H1 (cell line): ENCODE results near the gene MATN1. TPM values are rescaled to one million over a fixed set of nuclear protein-coding genes. Genes with fewer than 3 reads are reported as not detected.

Source experiments
- CTCF ChIA-PET: fragments of 300-600 bp; sonication (Branson Sonifier 250); formaldehyde crosslinking; loops from one replicate; lab custom pipeline; 2021; ENCODE audit not compliant: partially characterized antibody; lab: Charles Lee
- POLR2A ChIA-PET: fragments of 300-600 bp; sonication (Branson Sonifier 250); formaldehyde crosslinking; loops from one replicate; lab custom pipeline; 2021; ENCODE audit warnings: inconsistent platforms; ENCODE audit not compliant: partially characterized antibody; lab: Charles Lee
- DNase-seq, 2 experiments: peaks; one replicate each; pipeline versions ENCODE4 v3.0.0 to v3.0.0-alpha.2; 2010 to 2022; ENCODE audit warnings: low spot score in 2 of 2, low read depth in 1 of 2, mixed read lengths in 1 of 2
- FAIRE-seq: peaks from 2 replicates; lab custom pipeline; 2011; peaks lifted over from hg19 to GRCh38; lab: Jason Lieb, UNC
- H2AFZ ChIP-seq: 2 replicates; pipeline ENCODE4 v1.8.1; 2012; ENCODE audit warnings: low read length, inconsistent platforms
- H2AK5ac ChIP-seq: 2 replicates; pipeline ENCODE4 v1.6.1; 2013; ENCODE audit warnings: low read depth, low read length
- H2BK120ac ChIP-seq: replicated peaks from 2 replicates; pipeline ENCODE3; 2013; ENCODE audit warnings: low read depth, low read length, inconsistent platforms
- H2BK12ac ChIP-seq: 2 replicates; pipeline ENCODE4 v1.6.1; 2013; ENCODE audit warnings: low read depth, low read length
- H2BK15ac ChIP-seq: 2 replicates; pipeline ENCODE4 v1.6.1; 2013; ENCODE audit warnings: low read length
- H2BK20ac ChIP-seq: 2 replicates; pipeline ENCODE4 v1.6.1; 2013; ENCODE audit warnings: low read length
- H2BK5ac ChIP-seq: 2 replicates; pipeline ENCODE4 v1.6.1; 2013; ENCODE audit warnings: low read depth, low read length
- H3K14ac ChIP-seq: 2 replicates; pipeline ENCODE4 v1.6.1; 2013; ENCODE audit warnings: inconsistent platforms; ENCODE audit not compliant: insufficient read length
- H3K18ac ChIP-seq: 2 replicates; pipeline ENCODE4 v1.6.1; 2013; ENCODE audit warnings: low read length; ENCODE audit errors: extremely low read depth
- H3K23ac ChIP-seq: 2 replicates; pipeline ENCODE4 v1.6.1; 2013; ENCODE audit warnings: inconsistent platforms; ENCODE audit not compliant: insufficient read length
- H3K23me2 ChIP-seq: 2 replicates; pipeline ENCODE4 v1.6.1; 2013; ENCODE audit warnings: low read depth, low read length
- H3K27ac ChIP-seq: 2 replicates; pipeline ENCODE4 v1.6.1; 2011; ENCODE audit warnings: low read depth, low read length, inconsistent platforms
- H3K27me3 ChIP-seq, 4 experiments: replicated peaks in 1 of 4; 1 replicate in 1 of 4; 2 replicates in 3 of 4; pipeline versions ENCODE4 v1.6.1 to v1.8.1; 2011 to 2013; ENCODE audit warnings: low read length in 3 of 4, mild to moderate bottlenecking in 3 of 4, inconsistent platforms in 2 of 4, mixed read lengths in 2 of 4, moderate library complexity in 1 of 4; ENCODE audit not compliant: control insufficient read depth in 3 of 4, insufficient read depth in 3 of 4; ENCODE audit errors: extremely low read depth in 1 of 4
- H3K36me3 ChIP-seq, 4 experiments: 2 replicates each; pipeline versions ENCODE4 v1.6.1 to v1.8.1; 2011 to 2013; ENCODE audit warnings: mild to moderate bottlenecking in 4 of 4, low read length in 3 of 4, moderate library complexity in 2 of 4, control low read depth in 1 of 4, inconsistent platforms in 1 of 4; ENCODE audit not compliant: insufficient read depth in 4 of 4, control insufficient read depth in 2 of 4
- H3K4ac ChIP-seq: replicated peaks from 2 replicates; pipeline ENCODE3; 2013; ENCODE audit warnings: low read length, low read depth, mixed read lengths, inconsistent platforms; ENCODE audit not compliant: insufficient read length
- H3K4me1 ChIP-seq, 4 experiments: replicated peaks in 1 of 4; 1 replicate in 1 of 4; 2 replicates in 3 of 4; pipeline versions ENCODE4 v1.6.1 to v1.8.1; 2011 to 2013; ENCODE audit warnings: low read length in 3 of 4, inconsistent platforms in 2 of 4, mixed read lengths in 1 of 4; ENCODE audit not compliant: insufficient read depth in 4 of 4, control insufficient read depth in 3 of 4
- H3K4me2 ChIP-seq, 2 experiments: 2 replicates each; pipeline versions ENCODE4 v1.6.1 to v1.8.1; 2011 to 2013; ENCODE audit warnings: low read depth in 2 of 2, low read length in 2 of 2, control low read depth in 1 of 2, inconsistent platforms in 1 of 2, mild to moderate bottlenecking in 1 of 2; ENCODE audit not compliant: insufficient read depth in 1 of 2
- H3K4me3 ChIP-seq, 4 experiments: fragments of 200-600, 300-600 bp in 1 of 4; sonication (generic), shearing (Covaris generic), sonication (Bioruptor Twin) in 1 of 4; 2 replicates each; pipeline versions ENCODE4 v1.5.1 to v1.8.1; 2011 to 2016; ENCODE audit warnings: low read length in 4 of 4, low read depth in 3 of 4, control low read depth in 2 of 4, inconsistent platforms in 2 of 4, mild to moderate bottlenecking in 2 of 4, mixed read lengths in 1 of 4, moderate library complexity in 1 of 4; ENCODE audit not compliant: insufficient read depth in 2 of 4; ENCODE audit errors: extremely low read depth in 1 of 4
- H3K56ac ChIP-seq: replicated peaks from 2 replicates; pipeline ENCODE3; 2013; ENCODE audit warnings: low read depth, mild to moderate bottlenecking, mixed read lengths, low read length, inconsistent platforms; ENCODE audit not compliant: insufficient read length
- H3K79me1 ChIP-seq: 2 replicates; pipeline ENCODE4 v1.6.1; 2013; ENCODE audit warnings: low read depth, low read length, control low read depth
- H3K79me2 ChIP-seq, 2 experiments: 2 replicates each; pipeline versions ENCODE4 v1.6.1 to v1.8.1; 2012 to 2013; ENCODE audit warnings: low read length in 2 of 2, mild to moderate bottlenecking in 2 of 2, inconsistent platforms in 1 of 2; ENCODE audit not compliant: insufficient read depth in 2 of 2, control insufficient read depth in 1 of 2
- H3K9ac ChIP-seq, 4 experiments: replicated peaks in 1 of 4; 1 replicate in 1 of 4; 2 replicates in 3 of 4; pipeline versions ENCODE4 v1.6.1 to v1.8.1; 2011 to 2013; ENCODE audit warnings: low read depth in 3 of 4, low read length in 3 of 4, control low read depth in 2 of 4, mild to moderate bottlenecking in 2 of 4, moderate library complexity in 2 of 4, inconsistent platforms in 1 of 4; ENCODE audit errors: extremely low read depth in 1 of 4
- H3K9me3 ChIP-seq, 2 experiments: 2 replicates each; pipeline versions ENCODE4 v1.6.1 to v1.8.1; 2012 to 2013; ENCODE audit warnings: mild to moderate bottlenecking in 2 of 2, moderate library complexity in 2 of 2, control low read depth in 1 of 2, inconsistent platforms in 1 of 2, low read depth in 1 of 2, low read length in 1 of 2, mixed read lengths in 1 of 2; ENCODE audit not compliant: insufficient read depth in 2 of 2
- H4K20me1 ChIP-seq, 2 experiments: replicated peaks in 1 of 2; 2 replicates each; pipeline versions ENCODE3 to v1.8.1; 2011 to 2013; ENCODE audit warnings: inconsistent platforms in 2 of 2, low read length in 2 of 2, mild to moderate bottlenecking in 1 of 2; ENCODE audit not compliant: insufficient read depth in 2 of 2, control insufficient read depth in 1 of 2
- H4K5ac ChIP-seq: 2 replicates; pipeline ENCODE4 v1.6.1; 2013; ENCODE audit warnings: low read length, low read depth, mixed read lengths, inconsistent platforms; ENCODE audit not compliant: insufficient read length
- H4K8ac ChIP-seq: 2 replicates; pipeline ENCODE4 v1.8.0; 2013; ENCODE audit warnings: mild to moderate bottlenecking, moderate library complexity, low read length, inconsistent platforms; ENCODE audit not compliant: insufficient read depth; ENCODE audit errors: extremely low read depth
- H4K91ac ChIP-seq: replicated peaks from 2 replicates; pipeline ENCODE3; 2013; ENCODE audit warnings: low read length, mixed read lengths, inconsistent platforms; ENCODE audit not compliant: insufficient read length
- ASH2L ChIP-seq: fragments of 200-600, 300-600 bp; sonication (generic); IDR thresholded peaks from one replicate; pipeline ENCODE4 v1.7.1; 2017; ENCODE audit warnings: low read length
- BCL11A ChIP-seq, 2 experiments: IDR thresholded peaks; one replicate each; pipeline ENCODE4 v1.6.1; 2011; ENCODE audit warnings: low read depth in 2 of 2, low read length in 2 of 2, mild to moderate bottlenecking in 2 of 2
- EGR1 ChIP-seq: IDR thresholded peaks from 2 replicates; pipeline ENCODE4 v1.6.1; 2011; ENCODE audit warnings: low read depth, low read length, borderline replicate concordance
- JUN ChIP-seq: IDR thresholded peaks from 2 replicates; pipeline ENCODE4 v1.6.1; 2011; ENCODE audit warnings: low read depth, mild to moderate bottlenecking, improper control_type of control experiment, low read length
- JUND ChIP-seq: IDR thresholded peaks from 2 replicates; pipeline ENCODE4 v1.6.1; 2011; ENCODE audit warnings: mild to moderate bottlenecking, improper control_type of control experiment, low read length
- KDM5A ChIP-seq: fragments of 200-600 bp; IDR thresholded peaks from 2 replicates; pipeline ENCODE4 v1.7.1; 2012; ENCODE audit warnings: mild to moderate bottlenecking, low read length, inconsistent platforms, mixed read lengths
- MAX ChIP-seq: IDR thresholded peaks from 2 replicates; pipeline ENCODE4 v1.6.1; 2012; ENCODE audit warnings: inconsistent platforms
- SIX5 ChIP-seq: IDR thresholded peaks from 2 replicates; pipeline ENCODE4 v1.6.1; 2011; ENCODE audit warnings: mild to moderate bottlenecking, low read depth, low read length
- SP1 ChIP-seq: IDR thresholded peaks from 2 replicates; pipeline ENCODE4 v1.6.1; 2011; ENCODE audit warnings: low read depth, low read length
- TAF1 ChIP-seq: IDR thresholded peaks from 2 replicates; pipeline ENCODE4 v1.6.1; 2011; ENCODE audit warnings: mild to moderate bottlenecking, low read depth, low read length
- WGBS, 2 experiments: shearing (Covaris generic) in 1 of 2; methylation state at CpG; one replicate each; pipeline versions ENCODE4 v1.1.6 to v1.1.7; 2013 to 2015; ENCODE audit warnings: low lambda C conversion rate in 2 of 2, mixed read lengths in 2 of 2, inconsistent platforms in 1 of 2, low coverage in 1 of 2, missing lambda C conversion rate in 1 of 2; ENCODE audit not compliant: insufficient replicate concordance in 2 of 2, insufficient coverage in 1 of 2, insufficient read length in 1 of 2; ENCODE audit errors: extremely low coverage in 1 of 2, missing lambda C conversion rate in 1 of 2; 5-methylcytosine and 5-hydroxymethylcytosine counted together
- polyA plus RNA-seq, 7 experiments: library from polyadenylated mRNA; depleted of rRNA in 3 of 7; stranded (reverse) in 5 of 7; unstranded in 2 of 7; fragments of >200 nt in 5 of 7; fragments of 200-250 nt in 2 of 7; gene quantifications; 1 replicate in 5 of 7; 2 replicates in 1 of 7; 4 replicates in 1 of 7; pipeline versions ENCODE4 v1.2.1 to v1.2.3, GENCODE V29; 2011 to 2013; ENCODE audit warnings: missing spikeins in 2 of 7, mixed read lengths in 2 of 7
- total RNA-seq: library from RNA; stranded (reverse); fragmentation: NEBNext Ultra II Directional; extraction: Animal tissue kit (Norgen Biotek cat#: 25700); gene quantifications from 2 replicates; pipeline ENCODE4 v1.2.1, GENCODE V29; 2021

Gene MATN1
- total and polyA plus RNA-seq, 2 of the 8 experiments (the other 6 are each of a cell fraction or from before 2014, with no cell fraction given): 0.12 to 0.28 TPM

DNA sequence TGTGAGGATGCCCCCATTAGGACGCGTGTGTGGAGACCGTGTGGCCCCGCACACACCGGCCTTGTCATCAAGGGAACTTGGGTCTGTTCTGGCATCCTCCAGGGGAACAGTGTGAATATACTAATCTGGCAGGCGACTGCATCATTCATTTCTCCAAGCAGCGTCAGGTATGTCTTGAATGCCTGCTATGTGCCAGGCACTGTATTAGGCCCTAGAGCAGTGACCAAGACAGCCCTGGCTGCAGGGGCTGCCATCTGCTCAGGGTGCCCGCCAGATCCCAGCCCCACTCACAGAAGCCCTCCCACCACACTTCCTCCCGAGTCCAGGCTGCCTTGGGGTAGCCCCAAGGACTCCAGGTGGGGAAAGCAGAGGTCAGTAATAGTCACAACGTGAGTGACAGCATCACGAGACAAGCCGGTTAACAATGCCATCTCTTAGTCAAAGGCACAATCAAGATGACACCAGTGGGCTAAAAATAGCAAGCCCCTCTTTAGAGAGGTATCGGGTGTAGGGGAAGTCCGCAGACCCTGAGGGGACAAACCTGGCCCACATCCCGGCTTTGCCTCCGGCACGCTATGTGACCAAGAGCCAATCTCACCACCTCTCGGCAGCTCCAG is 41.7 kb upstream of the MATN1 start:
- Histone ChIP-seq H3K23me2 (no peaks in the 10 kb centered on the region; the same call in 1 of the 2 replicates), H4K8ac (no peak overlapping the region), H3K56ac (no peak overlapping the region), H2BK12ac (no peak overlapping the region), H3K79me2 (no peaks in the 10 kb centered on the region), H3K18ac (no peak overlapping the region), H4K91ac (no peak overlapping the region), H3K79me1 (no peaks in the 10 kb centered on the region), H3K9ac (no peak overlapping the region), H2BK5ac (no peak overlapping the region), H2BK15ac (no peak overlapping the region), H3K4me2 (no peak overlapping the region), H3K14ac (no peak overlapping the region), H2AK5ac (no peak overlapping the region), H3K23ac (no peak overlapping the region), H3K4me1 (peaks cover 0 to 3% (median 2%) of the 10 kb centered on the region in 4 experiments; a peak in 4 of 7 replicates), H3K9me3 (no peaks in the 10 kb centered on the region), H3K27me3 (no peaks in the 10 kb centered on the region), H3K36me3 (no peaks in the 10 kb centered on the region), H2BK120ac (no peak overlapping the region), H2BK20ac (no peak overlapping the region), H4K5ac (no peak overlapping the region), H3K4ac (no peak overlapping the region), H3K4me3 (no peak overlapping the region), H3K27ac (no peak overlapping the region), H2AFZ (no peak overlapping the region), H4K20me1 (no peaks in the 10 kb centered on the region)
- 89% methylated on average over 18 of the region's 18 CpGs; no CpG with 5 or more reads in 1 of the 2 experiments for WGBS, 2 experiments
- TF ChIP-seq JUN: no peak
- no peak for TF ChIP-seq JUND
- TF ChIP-seq EGR1: no peak
- TF ChIP-seq BCL11A (IDR thresholded peaks at IDR 0.05; ENCODE audit: low read depth in 2 of 2, low read length in 2 of 2): no peak
- no peak for TF ChIP-seq TAF1
- no peak for TF ChIP-seq ASH2L
- TF ChIP-seq SIX5: no peak
- no peak for TF ChIP-seq KDM5A
- TF ChIP-seq SP1: no peak
- TF ChIP-seq MAX: no peak
- ChIA-PET POLR2A (interaction anchor here (1.2 kb wide), 1 partner anchor 14 kb away, joined by 3 read pairs; no protein-coding TSS in a partner anchor), CTCF (interaction anchor here (0.8 to 55.1 kb wide), 3 partner anchors 1 to 37 kb away, joined by 3 to 1640 read pairs (median 1640); partner anchors contain the start of genes LAPTM5 and MATN1)
- DNase-seq (no peak), FAIRE-seq (no peak)
